Measurements from ENCODE around the gene LRRC3.

GRCh38 chr21:44462834-44463200, 7.5 kb downstream of the LRRC3 start:
- TF ChIP-seq, protein P1, sequence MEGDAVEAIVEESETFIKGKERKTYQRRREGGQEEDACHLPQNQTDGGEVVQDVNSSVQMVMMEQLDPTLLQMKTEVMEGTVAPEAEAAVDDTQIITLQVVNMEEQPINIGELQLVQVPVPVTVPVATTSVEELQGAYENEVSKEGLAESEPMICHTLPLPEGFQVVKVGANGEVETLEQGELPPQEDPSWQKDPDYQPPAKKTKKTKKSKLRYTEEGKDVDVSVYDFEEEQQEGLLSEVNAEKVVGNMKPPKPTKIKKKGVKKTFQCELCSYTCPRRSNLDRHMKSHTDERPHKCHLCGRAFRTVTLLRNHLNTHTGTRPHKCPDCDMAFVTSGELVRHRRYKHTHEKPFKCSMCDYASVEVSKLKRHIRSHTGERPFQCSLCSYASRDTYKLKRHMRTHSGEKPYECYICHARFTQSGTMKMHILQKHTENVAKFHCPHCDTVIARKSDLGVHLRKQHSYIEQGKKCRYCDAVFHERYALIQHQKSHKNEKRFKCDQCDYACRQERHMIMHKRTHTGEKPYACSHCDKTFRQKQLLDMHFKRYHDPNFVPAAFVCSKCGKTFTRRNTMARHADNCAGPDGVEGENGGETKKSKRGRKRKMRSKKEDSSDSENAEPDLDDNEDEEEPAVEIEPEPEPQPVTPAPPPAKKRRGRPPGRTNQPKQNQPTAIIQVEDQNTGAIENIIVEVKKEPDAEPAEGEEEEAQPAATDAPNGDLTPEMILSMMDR (conservative IDR thresholded peaks at IDR 0.05) = no peak
- TF ChIP-seq EZH2 (IDR thresholded peaks at IDR 0.05; ENCODE audit: low read depth) = no peak
